DMS53 treated with DMSO at 0.1 percent for 48 hours (cell line): ENCODE results near the gene ZSWIM8.
"Not testable (repeated sequence)": the region's sequence is repeated elsewhere in the genome, so short reads cannot be mapped to it uniquely, and the experiment has no call there.

Experiments
- DNase-seq: peaks from one replicate; lab custom pipeline; 2025; ENCODE audit not compliant: unreplicated experiment; lab: John Stamatoyannopoulos, UW

ZSWIM8 gene

GRCh38 chr10:73795491-73795890 lies 10.1 kb downstream of the ZSWIM8 start:
- DNase-seq = not testable (repeated sequence)

- DNase-seq = not testable (repeated sequence)
These were observed 10.6 kb downstream of the ZSWIM8 start for GRCh38 chr10:73796035-73796434.

- no peak for DNase-seq
These were observed 11.4 kb downstream of the ZSWIM8 start for GRCh38 chr10:73796766-73797165.

GRCh38 chr10:73797324-73798025 lies 12.1 kb downstream of the ZSWIM8 start:
- DNase-seq = no peak

- DNase-seq = no peak
These were observed 12.7 kb downstream of the ZSWIM8 start for GRCh38 chr10:73798087-73798486.

- no peak for DNase-seq
These were observed 13.6 kb downstream of the ZSWIM8 start for GRCh38 chr10:73798927-73799560.

- DNase-seq = no peak
These were observed 14.6 kb downstream of the ZSWIM8 start for GRCh38 chr10:73799899-73800559.

- DNase-seq = no peak
These were observed 15.3 kb downstream of the ZSWIM8 start for GRCh38 chr10:73800560-73801252.

- DNase-seq = no peak
These were observed 15.8 kb downstream of the ZSWIM8 start for GRCh38 chr10:73801253-73801590.

- no peak for DNase-seq
These were observed 17.0 kb downstream of the ZSWIM8 start for GRCh38 chr10:73802276-73802991.

GRCh38 chr10:73803680-73804286 lies 18.4 kb downstream of the ZSWIM8 start:
- DNase-seq = no peak

GRCh38 chr10:73806176-73806950 lies 21.0 kb downstream of the ZSWIM8 start:
- DNase-seq = no peak

- no peak for DNase-seq
These were observed 22.1 kb downstream of the ZSWIM8 start for GRCh38 chr10:73807471-73807870.

- DNase-seq = no peak
These were observed 22.8 kb downstream of the ZSWIM8 start for GRCh38 chr10:73808021-73808815.

- DNase-seq = no peak
These were observed 23.8 kb downstream of the ZSWIM8 start for GRCh38 chr10:73809061-73809818.

GRCh38 chr10:73810358-73810734 lies 24.9 kb downstream of the ZSWIM8 start:
- no peak for DNase-seq

GRCh38 chr10:73810735-73811465 lies 25.5 kb downstream of the ZSWIM8 start:
- DNase-seq = no peak

GRCh38 chr10:73812657-73813056 lies 27.3 kb downstream of the ZSWIM8 start:
- DNase-seq = no peak
